Measurements from ENCODE around the gene CAMKMT.
"Not testable (repeated sequence)": the region's sequence is repeated elsewhere in the genome, so short reads cannot be mapped to it uniquely, and the experiment has no call there.

Gene CAMKMT

DNA sequence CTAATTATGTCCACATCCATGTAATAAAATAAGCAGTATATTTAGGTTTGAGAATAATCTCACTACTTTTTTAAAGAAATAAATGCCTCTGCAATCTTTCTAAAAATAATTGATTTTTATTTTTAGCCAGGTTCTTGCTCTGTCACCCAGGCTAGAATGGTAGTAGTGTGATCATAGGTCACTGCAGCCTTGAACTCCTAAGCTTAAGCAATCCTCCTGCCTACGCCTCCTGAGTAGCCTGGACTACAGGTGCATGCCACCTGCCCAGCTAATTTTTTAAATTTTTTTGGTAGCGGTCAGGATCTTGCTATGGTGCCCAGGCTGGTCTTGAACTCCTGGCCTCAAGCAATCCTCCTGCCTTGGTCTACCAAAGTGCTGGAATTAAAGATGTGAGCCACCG, 133.3 kb downstream of the CAMKMT start:
- FAIRE-seq (no peak), DNase-seq (ENCODE audit: insufficient read length, low spot score) (no peak)

DNA sequence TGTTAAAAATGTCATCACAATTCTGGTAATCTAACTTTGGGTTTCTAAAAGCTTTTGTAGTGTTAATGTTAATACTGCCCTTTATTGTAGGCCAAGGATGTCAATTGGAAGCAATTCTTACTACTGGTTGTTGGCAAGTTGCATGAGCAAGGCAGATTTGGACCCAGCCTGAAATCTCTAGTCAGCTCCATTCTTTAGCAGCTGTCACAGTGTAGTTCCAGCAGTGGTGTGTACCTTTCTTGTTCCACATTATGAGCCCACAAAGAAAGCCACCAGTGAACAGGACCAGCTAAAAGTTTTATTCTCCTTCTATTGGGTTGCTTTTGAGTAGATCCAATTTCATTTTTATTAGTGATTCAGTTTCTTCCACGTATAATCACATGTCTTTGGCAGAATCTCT, 133.8 kb downstream of the CAMKMT start:
- FAIRE-seq (no peak), DNase-seq (ENCODE audit: insufficient read length, low spot score) (no peak)

DNA sequence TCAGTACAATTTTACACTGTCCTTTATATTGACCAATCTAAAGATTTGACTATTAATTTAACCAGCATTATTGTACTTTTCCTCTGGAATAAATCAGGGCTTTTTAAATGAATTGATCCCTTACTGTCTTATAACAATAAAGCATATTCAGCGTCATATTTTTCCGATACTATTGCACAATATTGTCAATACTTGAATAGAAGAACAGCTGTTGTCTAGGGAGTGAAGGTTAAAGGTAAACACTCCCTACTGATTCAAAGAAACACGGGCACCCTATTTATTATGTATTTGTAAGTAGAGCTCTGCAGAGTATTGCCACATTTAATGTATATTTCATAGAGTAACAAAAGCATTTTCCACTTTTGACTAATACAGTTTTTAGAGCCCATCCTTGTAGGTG, 134.4 kb downstream of the CAMKMT start:
- DNase-seq (ENCODE audit: insufficient read length, low spot score) (no peak), FAIRE-seq (no peak)

DNA sequence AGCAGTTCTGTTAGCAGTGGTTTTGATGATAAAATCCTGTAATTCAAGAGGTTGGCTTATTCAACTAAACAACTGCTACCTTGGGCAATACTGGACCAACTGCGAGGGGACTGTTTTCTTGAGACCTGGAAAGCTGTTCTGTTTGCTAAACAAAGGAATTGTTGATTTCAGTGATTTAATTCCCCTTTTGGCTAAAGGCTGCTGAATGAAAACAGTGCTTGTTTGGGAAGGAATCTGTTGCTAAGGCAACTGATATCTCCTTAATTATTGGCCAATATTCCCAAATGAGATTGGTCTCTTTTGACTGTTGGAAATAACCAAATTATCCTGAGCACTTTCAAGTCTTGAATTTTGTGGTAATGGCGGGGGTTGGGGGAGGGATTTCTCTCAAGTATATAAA, 136.8 kb downstream of the CAMKMT start:
- DNase-seq (ENCODE audit: insufficient read length, low spot score) (no peak), FAIRE-seq (no peak)

DNA sequence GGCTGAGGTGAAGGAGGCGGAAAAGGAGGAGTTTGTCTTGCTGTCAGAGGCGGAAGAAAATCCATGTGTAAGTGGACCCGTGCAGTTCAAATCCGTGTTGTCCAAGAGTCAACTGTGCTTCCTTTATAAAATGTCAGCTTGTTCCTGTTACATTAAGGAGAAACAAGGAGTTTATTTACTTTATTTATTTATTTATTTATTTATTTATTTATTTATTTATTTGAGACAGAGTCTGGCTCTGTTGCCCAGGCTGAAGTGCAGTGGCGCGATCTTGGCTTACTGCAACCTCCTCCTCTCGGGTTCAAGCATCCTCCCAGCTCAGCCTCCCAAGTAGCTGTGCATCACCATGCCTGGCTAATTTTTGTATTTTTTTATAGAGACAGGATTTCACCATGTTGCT, 143.9 kb downstream of the CAMKMT start:
- not testable (repeated sequence) for FAIRE-seq; DNase-seq (ENCODE audit: insufficient read length, low spot score)

DNA sequence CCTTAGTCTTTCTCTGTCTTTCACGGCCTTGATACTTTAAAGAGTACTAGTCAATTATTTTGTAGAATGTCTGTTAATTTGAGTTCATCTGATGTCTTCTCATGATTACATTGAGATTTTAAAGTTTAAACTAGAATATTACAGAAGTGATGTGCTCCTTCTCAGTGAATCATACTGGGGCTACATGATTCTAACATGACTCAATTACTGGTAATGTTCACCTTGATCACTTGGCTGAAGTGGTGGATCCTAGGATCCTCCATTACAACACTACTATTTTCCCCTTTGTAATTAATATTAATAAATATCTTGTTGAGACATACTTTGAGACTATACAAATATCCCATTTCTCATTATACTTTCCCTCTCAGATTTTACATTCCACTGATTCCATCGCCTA, 148.5 kb downstream of the CAMKMT start:
- DNase-seq (ENCODE audit: insufficient read length, low spot score) = no peak
- FAIRE-seq = no peak

DNA sequence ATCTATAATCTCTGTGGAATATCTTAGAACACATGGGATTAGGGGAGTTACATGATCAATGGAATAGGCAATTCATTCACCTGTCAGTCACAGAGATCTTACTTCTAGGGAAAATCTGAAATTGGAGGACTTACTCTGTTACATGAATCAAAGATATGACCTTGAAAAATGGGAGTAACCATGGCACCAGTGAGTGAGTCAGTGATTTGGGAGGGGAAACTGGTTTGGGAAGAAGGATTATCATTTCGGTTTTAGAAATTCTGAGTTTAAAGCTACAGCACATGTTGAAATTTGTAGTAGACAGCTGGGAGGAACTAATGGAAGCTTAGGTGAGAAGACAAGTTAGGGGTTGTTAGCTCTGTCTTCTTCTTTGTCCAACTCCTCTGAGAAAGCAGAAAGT, 153.7 kb downstream of the CAMKMT start:
- no peak for FAIRE-seq

DNA sequence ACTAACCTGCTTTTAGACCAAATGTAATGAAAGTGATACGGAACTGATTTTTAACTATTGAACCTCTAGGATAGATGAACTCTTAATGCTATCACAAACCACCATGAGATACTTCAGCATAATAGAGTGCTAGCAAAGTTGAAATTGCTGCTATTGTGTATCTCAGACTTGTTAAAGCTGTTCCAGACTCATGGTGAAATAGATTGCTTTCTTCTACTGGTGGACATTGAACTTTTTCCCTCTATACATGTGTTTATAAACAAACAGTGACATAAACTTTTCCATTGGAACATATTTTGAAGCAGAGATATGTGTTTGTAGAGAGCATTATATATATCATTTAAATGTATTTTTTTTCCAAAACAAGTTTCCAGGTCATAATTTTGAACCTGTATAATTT, 157.3 kb downstream of the CAMKMT start:
- no peak for DNase-seq (ENCODE audit: insufficient read length, low spot score)
- no peak for FAIRE-seq

More for the DNA sequence above, 153.7 kb downstream of the CAMKMT start:
- no peak for DNase-seq (ENCODE audit: insufficient read length, low spot score)

DNA sequence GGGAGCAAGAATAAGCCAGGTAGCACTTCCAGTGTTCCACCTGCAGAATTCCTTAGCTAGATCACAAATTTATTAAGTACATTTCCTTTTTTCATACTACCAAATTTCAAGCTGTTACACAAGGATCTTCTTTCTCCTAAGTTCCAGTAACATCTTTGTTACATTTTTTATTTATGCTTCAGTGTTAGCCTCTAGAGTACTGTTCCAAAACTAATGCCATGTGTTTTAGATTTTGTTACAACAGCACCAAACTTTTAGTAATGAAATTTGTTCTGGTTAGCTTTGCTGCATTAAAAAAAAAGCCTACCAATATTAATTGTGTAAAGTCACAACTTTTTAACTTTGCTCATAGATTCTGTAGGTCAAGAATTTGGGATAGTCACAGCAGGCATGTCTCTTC, 161.1 kb downstream of the CAMKMT start:
- no peak for DNase-seq (ENCODE audit: insufficient read length, low spot score)
- no peak for FAIRE-seq

DNA sequence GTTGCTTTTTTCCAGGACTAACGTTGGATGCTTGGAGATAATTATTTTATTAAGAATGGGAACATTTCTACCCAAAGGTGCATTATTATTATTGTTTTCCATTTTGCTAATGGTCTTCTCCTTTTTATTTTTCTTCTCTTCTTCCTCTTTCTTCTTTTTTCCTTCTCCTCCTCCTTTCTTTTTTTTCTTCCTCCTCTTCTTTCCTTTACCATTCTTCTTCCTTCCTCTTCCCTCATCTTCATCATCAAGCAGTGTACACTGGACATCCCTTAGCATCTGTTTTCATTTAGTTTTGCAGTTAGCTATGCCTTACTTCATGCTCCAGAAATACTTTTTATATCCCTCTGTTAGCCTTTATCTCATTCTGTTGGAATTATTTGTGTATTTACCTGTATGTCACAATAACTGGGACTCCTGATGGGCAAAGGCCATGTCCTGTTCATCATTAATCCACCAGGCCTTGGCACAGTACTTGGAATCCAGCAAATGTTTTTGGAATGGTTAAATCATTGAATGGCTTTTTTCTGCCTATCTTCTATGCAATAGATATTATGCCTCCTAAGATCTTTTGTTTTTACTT, 162.7 kb downstream of the CAMKMT start:
- DNase-seq (ENCODE audit: insufficient read length, low spot score) (no peak), FAIRE-seq (no peak)

DNA sequence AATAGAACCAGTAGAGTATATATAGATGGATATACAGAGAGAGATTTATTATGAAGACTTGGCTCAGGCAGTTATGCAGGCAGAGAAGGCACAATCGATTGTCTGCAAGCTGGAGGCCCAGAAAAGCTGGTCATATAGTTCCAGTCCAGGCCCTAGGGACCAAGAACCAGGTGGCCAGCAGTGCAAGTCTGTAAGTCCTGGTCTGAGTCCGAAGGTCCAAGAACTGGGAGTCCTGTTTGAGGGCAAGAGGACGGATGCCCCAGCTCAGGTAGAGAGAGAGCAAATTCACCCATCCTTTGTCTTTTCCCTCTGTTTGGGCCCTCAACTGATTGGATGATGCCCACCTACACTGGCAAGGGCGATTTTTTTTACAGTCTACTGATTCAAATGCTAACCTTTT, 164.6 kb downstream of the CAMKMT start:
- FAIRE-seq (no peak), DNase-seq (ENCODE audit: insufficient read length, low spot score) (no peak)

DNA sequence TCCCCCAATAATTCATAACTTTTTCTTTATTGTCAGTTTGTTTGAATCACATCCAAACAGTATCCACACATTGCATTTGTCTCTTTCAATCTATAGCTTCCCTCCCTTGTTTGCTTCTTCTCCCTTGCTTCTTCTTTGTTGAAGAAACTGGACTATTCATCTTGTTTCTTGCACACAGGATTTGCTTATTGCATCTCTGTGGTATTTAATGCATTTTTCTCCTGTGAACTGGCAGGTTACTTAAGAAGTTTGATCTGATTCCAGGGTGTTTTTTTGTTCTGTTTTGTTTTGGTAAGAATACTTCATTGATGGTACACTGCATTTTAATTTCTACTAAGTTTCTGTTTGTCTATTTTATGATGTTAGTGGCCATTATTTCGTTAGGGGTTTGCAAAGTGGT, 166.8 kb downstream of the CAMKMT start:
- no peak for FAIRE-seq

DNA sequence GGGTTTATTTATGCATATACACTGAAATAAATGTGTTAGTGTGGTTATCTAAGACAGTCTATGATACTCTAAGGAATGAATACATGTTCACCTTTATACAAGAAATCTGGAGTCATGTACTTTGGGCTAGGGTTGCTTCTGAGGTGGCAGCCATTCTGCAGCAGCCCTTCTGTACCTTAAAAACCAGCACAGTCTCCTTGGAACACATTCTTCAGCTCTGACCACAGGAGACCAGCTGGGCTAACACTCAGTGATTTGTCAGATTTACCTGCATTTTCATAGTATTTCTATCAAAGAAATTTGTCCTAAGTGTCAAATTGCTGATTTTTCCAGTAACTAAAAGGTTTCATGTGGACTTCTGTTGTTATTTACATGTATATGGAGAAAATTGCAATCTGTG, 167.7 kb downstream of the CAMKMT start:
- no peak for FAIRE-seq
- DNase-seq (ENCODE audit: insufficient read length, low spot score) = no peak

More for the DNA sequence above, 166.8 kb downstream of the CAMKMT start:
- no peak for DNase-seq (ENCODE audit: insufficient read length, low spot score)

DNA sequence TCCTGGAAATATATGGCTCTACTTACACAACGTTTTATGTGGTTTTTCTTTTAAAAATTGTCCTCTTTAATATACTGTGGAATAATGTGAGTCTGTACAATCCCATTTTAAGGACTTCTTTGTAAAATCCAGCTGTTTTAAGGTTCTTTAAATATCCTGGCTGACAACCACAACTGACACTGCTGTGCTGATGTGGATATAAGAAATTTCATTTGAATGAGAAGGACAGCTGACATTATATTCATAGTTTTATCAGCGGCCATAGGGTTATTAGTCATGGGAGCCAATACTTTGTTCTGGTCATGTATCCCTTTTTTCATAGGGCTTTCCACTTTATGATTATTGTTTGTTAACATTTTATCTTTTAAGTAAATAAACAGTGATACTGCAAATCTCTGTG, 169.5 kb downstream of the CAMKMT start:
- no peak for FAIRE-seq
- no peak for DNase-seq (ENCODE audit: insufficient read length, low spot score)

DNA sequence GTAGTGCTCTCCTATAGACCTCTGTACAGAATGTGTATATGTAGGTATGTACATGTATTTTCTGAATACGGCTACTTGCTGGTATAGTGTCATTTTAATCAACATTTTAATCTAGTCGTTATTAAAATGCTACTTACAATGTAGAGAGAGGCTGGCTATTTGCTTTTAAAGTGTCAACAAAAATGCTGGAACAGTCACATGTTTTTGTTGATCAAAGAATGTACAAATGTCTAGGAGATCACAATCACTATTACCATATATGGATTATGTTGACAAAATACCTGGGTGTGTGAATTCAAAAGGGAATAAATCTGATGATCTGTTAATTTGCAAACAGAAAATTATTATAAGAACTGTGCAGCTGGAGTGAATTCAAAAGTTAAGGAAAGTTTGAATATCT, 170.3 kb downstream of the CAMKMT start:
- DNase-seq (ENCODE audit: insufficient read length, low spot score) (no peak), FAIRE-seq (no peak)

DNA sequence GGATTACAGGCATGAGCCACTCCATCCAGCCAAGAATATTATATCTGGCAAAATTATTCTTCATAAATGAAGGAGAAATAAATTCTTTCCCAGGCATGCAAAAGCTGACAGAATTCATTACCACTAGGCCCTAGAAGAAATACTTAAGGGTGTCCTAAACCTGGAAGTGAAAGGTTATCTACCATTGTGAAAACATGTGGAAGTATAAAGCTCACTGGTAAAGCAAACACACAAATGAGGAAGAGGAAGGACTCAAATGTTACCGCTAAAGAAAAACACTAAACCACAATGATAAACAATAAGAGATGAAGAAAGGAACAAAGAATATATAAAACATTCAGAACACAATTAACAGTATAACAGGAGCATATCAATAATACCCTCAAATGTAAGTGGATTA, 171.8 kb downstream of the CAMKMT start:
- DNase-seq (ENCODE audit: insufficient read length, low spot score) (no peak), FAIRE-seq (no peak)

DNA sequence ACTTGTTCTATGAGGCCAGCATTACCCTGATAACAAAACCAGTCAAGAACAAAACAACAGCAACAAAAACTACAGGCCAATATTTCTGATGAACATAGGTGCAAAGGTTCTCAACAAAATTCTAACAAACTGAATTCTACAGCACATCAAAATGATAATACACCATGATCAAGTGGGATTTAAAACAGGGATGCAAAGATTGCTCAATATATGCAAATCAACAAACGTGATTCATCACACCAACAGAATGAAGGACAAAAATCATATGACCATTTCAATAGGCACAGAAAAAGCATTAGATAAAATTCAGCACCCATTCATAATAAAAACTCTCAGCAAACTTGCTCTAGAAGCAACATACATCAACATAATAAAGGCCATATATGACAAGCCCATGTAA, 173.6 kb downstream of the CAMKMT start:
- FAIRE-seq = no peak
- no peak for DNase-seq (ENCODE audit: insufficient read length, low spot score)

DNA sequence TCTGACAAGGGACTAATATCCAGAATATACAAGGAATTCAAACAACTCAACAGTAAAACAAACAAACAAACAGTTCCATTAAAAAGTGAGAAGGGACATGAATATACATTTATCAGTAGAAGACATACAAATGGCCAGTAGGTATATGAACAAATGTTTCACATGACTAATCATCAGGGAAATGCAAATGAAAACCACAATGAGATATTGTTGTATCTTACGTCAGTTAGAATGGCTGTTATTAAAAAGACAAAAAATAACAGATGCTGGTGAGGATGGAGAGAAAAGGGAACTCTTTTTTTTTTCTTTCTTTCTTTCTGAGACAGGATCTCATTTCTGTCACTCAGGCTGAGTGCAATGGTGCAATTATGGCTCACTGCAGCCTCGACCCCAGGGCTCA, 175.5 kb downstream of the CAMKMT start:
- FAIRE-seq = no peak
- DNase-seq (ENCODE audit: insufficient read length, low spot score) = no peak

DNA sequence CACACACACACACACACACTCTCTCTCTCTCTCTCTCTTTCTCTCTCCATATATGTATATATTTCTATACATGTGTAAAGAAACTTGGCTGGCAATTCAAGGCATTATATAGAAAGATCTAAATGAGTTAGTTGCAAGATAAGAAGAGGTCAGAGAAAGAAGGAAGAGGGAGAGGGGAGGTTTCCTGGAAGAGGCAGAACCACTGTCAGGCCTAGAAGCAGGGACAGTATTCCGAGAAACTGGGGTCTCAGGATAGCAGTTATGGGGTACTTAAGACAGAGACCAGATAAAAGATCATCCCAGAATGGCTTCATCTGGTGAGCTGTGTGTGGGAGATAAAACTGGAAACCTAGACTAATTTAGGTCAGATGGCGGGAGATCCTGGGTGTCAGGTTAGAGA, 180.8 kb downstream of the CAMKMT start:
- no peak for FAIRE-seq
- no peak for DNase-seq (ENCODE audit: insufficient read length, low spot score)

DNA sequence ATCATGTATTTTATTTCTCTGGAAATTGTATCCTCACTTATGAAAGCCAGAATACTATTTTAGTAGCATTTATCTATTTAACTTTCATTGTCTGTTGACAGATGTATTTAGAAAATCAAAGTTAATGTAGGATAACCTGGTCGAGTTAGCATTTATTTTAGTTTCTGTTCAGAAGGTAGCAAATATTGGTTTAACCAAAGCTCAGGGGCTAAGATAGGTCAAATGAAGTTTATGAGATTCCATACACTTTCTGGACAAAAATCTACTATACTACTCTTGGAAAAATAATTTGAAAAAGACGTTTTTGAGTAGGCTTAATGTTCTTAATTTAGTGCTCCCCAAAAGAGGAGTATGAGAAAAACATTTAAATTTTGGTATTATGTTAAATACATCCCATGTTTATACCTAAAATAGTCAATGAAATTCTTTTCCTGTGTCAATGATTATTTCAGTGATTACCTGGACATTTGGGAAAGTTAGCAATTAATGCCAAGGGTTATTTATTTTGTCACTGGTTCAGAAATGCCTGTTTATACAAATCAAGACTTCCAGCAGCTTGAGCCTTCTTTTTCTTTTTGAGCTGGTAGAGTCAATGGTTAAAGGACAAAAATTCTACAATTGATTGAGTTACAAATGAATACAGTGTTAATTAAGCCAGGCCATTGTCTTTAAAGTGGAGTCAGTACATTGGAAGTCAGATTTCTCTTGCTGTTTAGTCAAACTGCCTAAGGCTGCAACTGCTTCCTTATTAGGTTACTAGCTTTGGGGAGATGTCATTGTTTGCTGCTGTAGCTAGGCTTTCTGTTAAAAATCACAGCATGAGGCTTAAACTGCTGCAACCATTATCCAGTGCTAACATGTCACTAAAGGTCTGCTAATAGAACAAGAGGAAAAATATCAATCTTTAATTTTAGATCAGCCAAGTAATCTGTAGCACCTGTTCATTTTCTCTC, 182.3 kb downstream of the CAMKMT start:
- FAIRE-seq (no peak), DNase-seq (ENCODE audit: insufficient read length, low spot score) (no peak)

DNA sequence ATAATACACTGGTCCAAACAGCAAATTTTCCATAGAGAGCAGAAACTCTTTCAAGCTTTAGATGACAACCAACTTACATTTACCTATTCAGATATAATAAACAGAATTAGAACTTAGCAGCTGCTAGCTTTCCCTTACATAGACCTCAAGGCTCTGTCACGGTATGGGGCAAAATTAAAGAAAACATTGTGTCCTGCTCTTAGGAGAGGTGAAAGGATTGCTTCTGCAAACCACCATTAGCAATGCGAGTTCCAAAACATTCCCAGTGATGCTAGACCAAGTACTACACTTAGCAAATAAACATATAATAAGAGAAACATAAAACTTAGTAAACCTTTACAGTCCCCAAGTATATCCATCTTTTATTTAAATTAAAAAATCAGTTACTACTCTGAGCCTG, 183.3 kb downstream of the CAMKMT start:
- FAIRE-seq (no peak), DNase-seq (ENCODE audit: insufficient read length, low spot score) (no peak)

DNA sequence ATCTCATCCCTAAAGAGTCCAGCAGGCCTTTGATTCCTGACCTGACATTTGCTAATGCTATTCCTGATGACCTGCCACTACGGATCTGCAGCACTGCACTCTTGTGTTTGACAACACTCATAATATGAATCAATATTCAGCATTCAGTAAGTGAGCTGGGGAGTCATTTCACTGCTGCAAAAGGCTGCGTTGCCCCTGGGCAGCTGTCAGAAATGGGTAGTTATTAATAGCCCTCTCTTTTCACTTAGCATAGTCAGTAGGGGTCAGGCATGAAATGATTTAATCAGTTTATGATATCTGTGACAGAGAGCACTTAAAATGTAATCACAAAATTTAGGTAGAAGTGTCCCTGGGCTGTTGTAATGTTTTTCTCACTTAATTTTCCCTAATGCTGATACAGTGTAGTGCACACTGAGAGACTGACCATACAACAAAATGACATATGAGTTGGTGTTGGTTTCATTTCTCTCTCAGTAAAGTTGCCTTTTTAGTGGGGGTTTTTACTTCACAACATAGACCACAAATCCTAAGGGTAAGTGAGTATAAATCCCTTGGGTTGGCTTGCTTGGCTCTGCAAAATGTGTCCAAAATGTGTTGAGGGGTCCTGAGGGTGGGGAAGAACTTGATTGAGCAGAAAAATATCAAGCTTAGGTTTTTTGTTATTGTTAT, 184.8 kb downstream of the CAMKMT start:
- FAIRE-seq (no peak), DNase-seq (ENCODE audit: insufficient read length, low spot score) (no peak)
